ENCODE results near the gene TMEM44.

The TMEM44 gene

GRCh38 chr3:194654443-194654842 is 21.2 kb upstream of the TMEM44 start:
- H3K4me3 ChIP-seq (ENCODE audit: low read depth in 1 of 5, low read length in 5 of 5), result no peak overlapping the region
- H3K27ac ChIP-seq (ENCODE audit: low read depth, low read length), result no peak overlapping the region
- H3K36me3 ChIP-seq (ENCODE audit: control insufficient read depth in 5 of 5, insufficient read depth in 5 of 5, low read length in 5 of 5), result peaks cover 40 to 75% (median 61%) of the 10 kb centered on the region in 5 donors
- H3K4me1 ChIP-seq (ENCODE audit: control insufficient read depth in 5 of 5, insufficient read depth in 5 of 5, low read length in 5 of 5), result peaks cover 0 to 4% (median 0%) of the 10 kb centered on the region in 5 donors
- no peak overlapping the region for H3K9ac ChIP-seq (ENCODE audit: low read length in 5 of 5)
- H3K9me3 ChIP-seq (ENCODE audit: control insufficient read depth in 5 of 5, low read length in 5 of 5), result no peaks in the 10 kb centered on the region
- H3K27me3 ChIP-seq (ENCODE audit: control insufficient read depth in 5 of 5, insufficient read depth in 4 of 5, low read length in 5 of 5), result no peaks in the 10 kb centered on the region

DNA sequence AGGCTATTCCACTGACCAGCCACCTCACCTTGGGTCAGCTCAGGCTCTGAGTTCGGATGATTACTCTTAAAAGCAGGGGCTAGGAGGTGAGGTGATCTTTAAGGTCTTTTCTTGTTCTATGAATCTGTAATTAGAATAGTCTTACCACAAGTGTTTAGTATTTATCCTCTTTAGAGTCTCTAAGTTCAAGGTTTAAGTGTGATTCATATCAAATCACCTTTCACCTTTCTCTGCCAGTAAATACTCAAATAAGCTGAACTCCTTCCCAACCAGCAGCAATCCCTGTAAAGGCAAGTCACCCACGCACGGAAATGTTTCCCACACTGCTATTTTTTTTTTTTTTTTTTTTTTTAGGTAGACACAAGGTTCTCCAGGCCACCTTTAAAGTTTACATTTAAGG is 14.5 kb upstream of the TMEM44 start:
- Histone ChIP-seq H3K9ac (ENCODE audit: low read length in 5 of 5) (no peak overlapping the region), H3K27ac (ENCODE audit: low read depth, low read length) (no peak overlapping the region), H3K36me3 (ENCODE audit: control insufficient read depth in 5 of 5, insufficient read depth in 5 of 5, low read length in 5 of 5) (peaks cover 42 to 88% (median 69%) of the 10 kb centered on the region in 5 donors), H3K4me1 (ENCODE audit: control insufficient read depth in 5 of 5, insufficient read depth in 5 of 5, low read length in 5 of 5) (peaks cover 0 to 3% (median 0%) of the 10 kb centered on the region in 5 donors), H3K4me3 (ENCODE audit: low read depth in 1 of 5, low read length in 5 of 5) (no peak overlapping the region), H3K27me3 (ENCODE audit: control insufficient read depth in 5 of 5, insufficient read depth in 4 of 5, low read length in 5 of 5) (no peaks in the 10 kb centered on the region), H3K9me3 (ENCODE audit: control insufficient read depth in 5 of 5, low read length in 5 of 5) (no peaks in the 10 kb centered on the region)

DNA sequence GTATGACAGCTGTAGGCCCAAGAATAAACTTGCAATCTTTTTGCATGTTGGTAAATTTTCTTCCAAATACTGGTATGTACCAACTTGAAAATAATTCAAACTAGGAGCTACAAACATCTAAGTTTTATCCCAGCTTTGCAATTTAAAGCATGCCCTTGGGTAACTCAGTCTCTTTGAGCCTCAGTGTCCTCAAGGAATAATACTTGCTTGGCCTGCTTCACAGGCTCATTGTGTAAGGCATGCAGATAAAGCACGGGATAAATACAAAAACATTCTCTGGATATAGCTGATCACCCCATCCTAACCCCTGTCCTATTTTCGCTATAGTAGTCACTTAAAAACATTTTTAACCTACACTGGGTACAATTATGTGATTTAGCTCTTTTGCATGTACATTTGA is 9.6 kb upstream of the TMEM44 start:
- Histone ChIP-seq H3K9ac (ENCODE audit: low read length in 5 of 5) (peak overlapping the region in 1 of 5 donors; percentile 8), H3K36me3 (ENCODE audit: control insufficient read depth in 5 of 5, insufficient read depth in 5 of 5, low read length in 5 of 5) (peaks cover 25 to 64% (median 47%) of the 10 kb centered on the region in 5 donors), H3K27me3 (ENCODE audit: control insufficient read depth in 5 of 5, insufficient read depth in 4 of 5, low read length in 5 of 5) (no peaks in the 10 kb centered on the region), H3K4me3 (ENCODE audit: low read depth in 1 of 5, low read length in 5 of 5) (no peak overlapping the region), H3K4me1 (ENCODE audit: control insufficient read depth in 5 of 5, insufficient read depth in 5 of 5, low read length in 5 of 5) (peaks cover 0 to 14% (median 4%) of the 10 kb centered on the region in 5 donors), H3K9me3 (ENCODE audit: control insufficient read depth in 5 of 5, low read length in 5 of 5) (no peaks in the 10 kb centered on the region), H3K27ac (ENCODE audit: low read depth, low read length) (no peak overlapping the region)

GRCh38 chr3:194640829-194641228 is 7.6 kb upstream of the TMEM44 start:
- peak overlapping the region; percentile 45 for H3K27ac ChIP-seq (ENCODE audit: low read depth, low read length)
- peaks cover 23 to 48% (median 40%) of the 10 kb centered on the region in 5 donors for H3K36me3 ChIP-seq (ENCODE audit: control insufficient read depth in 5 of 5, insufficient read depth in 5 of 5, low read length in 5 of 5)

DNA sequence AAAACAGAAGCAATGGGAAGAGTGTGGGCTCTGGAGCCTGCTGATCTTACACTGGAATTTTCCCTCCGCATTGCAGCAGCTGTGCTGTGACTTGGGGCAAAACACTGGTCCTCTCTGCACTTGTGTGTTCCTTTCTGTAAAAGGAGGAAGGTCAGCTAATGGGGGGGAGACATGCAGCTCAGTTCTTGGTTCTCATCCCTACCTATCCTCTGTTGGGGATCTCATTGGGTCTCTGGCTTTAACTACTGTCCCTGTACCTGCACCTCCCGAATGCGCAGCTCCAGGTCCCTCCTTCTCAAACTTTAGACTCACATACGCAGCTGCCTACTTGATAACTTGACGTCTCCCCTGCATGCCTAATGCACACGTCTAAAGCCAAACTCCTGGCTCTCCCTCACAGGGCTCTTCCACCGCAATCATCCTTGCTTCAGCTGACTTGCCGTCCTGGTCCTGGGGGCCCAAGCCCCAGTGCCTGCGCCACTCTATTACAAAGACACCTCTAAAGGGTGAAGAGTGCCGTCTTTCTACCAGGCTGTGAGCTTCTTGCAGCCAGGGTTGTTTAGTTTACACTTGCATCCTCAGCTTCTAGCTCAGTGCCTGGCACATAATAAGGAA is 5.9 kb upstream of the TMEM44 start:
- no peak overlapping the region for H3K27ac ChIP-seq (ENCODE audit: low read depth, low read length)

More at GRCh38 chr3:194640829-194641228, 7.6 kb upstream of the TMEM44 start:
- Histone ChIP-seq H3K27me3 (ENCODE audit: control insufficient read depth in 5 of 5, insufficient read depth in 4 of 5, low read length in 5 of 5) (no peaks in the 10 kb centered on the region), H3K9me3 (ENCODE audit: control insufficient read depth in 5 of 5, low read length in 5 of 5) (no peaks in the 10 kb centered on the region), H3K9ac (ENCODE audit: low read length in 5 of 5) (no peak overlapping the region), H3K4me3 (ENCODE audit: low read depth in 1 of 5, low read length in 5 of 5) (no peak overlapping the region), H3K4me1 (ENCODE audit: control insufficient read depth in 5 of 5, insufficient read depth in 5 of 5, low read length in 5 of 5) (peaks cover 0 to 14% (median 4%) of the 10 kb centered on the region in 5 donors)

GRCh38 chr3:194637541-194638400 is 4.6 kb upstream of the TMEM44 start:
- Histone ChIP-seq H3K9ac (ENCODE audit: low read length in 5 of 5) (no peak overlapping the region), H3K27ac (ENCODE audit: low read depth, low read length) (no peak overlapping the region)

More for the DNA sequence above, 5.9 kb upstream of the TMEM44 start:
- peaks cover 0 to 14% (median 4%) of the 10 kb centered on the region in 5 donors for H3K4me1 ChIP-seq (ENCODE audit: control insufficient read depth in 5 of 5, insufficient read depth in 5 of 5, low read length in 5 of 5)
- H3K27me3 ChIP-seq (ENCODE audit: control insufficient read depth in 5 of 5, insufficient read depth in 4 of 5, low read length in 5 of 5), result no peaks in the 10 kb centered on the region
- no peaks in the 10 kb centered on the region for H3K9me3 ChIP-seq (ENCODE audit: control insufficient read depth in 5 of 5, low read length in 5 of 5)
- no peak overlapping the region for H3K9ac ChIP-seq (ENCODE audit: low read length in 5 of 5)
- H3K36me3 ChIP-seq (ENCODE audit: control insufficient read depth in 5 of 5, insufficient read depth in 5 of 5, low read length in 5 of 5), result peaks cover 13 to 34% (median 26%) of the 10 kb centered on the region in 5 donors
- H3K4me3 ChIP-seq (ENCODE audit: low read depth in 1 of 5, low read length in 5 of 5), result no peak overlapping the region

GRCh38 chr3:194637066-194637465 is 3.8 kb upstream of the TMEM44 start:
- Histone ChIP-seq H3K4me3 (ENCODE audit: low read depth in 1 of 5, low read length in 5 of 5) (no peak overlapping the region), H3K27me3 (ENCODE audit: control insufficient read depth in 5 of 5, insufficient read depth in 4 of 5, low read length in 5 of 5) (no peaks in the 10 kb centered on the region), H3K9ac (ENCODE audit: low read length in 5 of 5) (no peak overlapping the region), H3K4me1 (ENCODE audit: control insufficient read depth in 5 of 5, insufficient read depth in 5 of 5, low read length in 5 of 5) (peaks cover 0 to 26% (median 12%) of the 10 kb centered on the region in 5 donors), H3K36me3 (ENCODE audit: control insufficient read depth in 5 of 5, insufficient read depth in 5 of 5, low read length in 5 of 5) (peaks cover 0 to 22% (median 18%) of the 10 kb centered on the region in 5 donors), H3K9me3 (ENCODE audit: control insufficient read depth in 5 of 5, low read length in 5 of 5) (no peaks in the 10 kb centered on the region), H3K27ac (ENCODE audit: low read depth, low read length) (no peak overlapping the region)

More at GRCh38 chr3:194637541-194638400, 4.6 kb upstream of the TMEM44 start:
- peaks cover 3 to 23% (median 20%) of the 10 kb centered on the region in 5 donors for H3K36me3 ChIP-seq (ENCODE audit: control insufficient read depth in 5 of 5, insufficient read depth in 5 of 5, low read length in 5 of 5)
- no peak overlapping the region for H3K4me3 ChIP-seq (ENCODE audit: low read depth in 1 of 5, low read length in 5 of 5)
- H3K4me1 ChIP-seq (ENCODE audit: control insufficient read depth in 5 of 5, insufficient read depth in 5 of 5, low read length in 5 of 5), result peaks cover 0 to 19% (median 10%) of the 10 kb centered on the region in 5 donors
- H3K27me3 ChIP-seq (ENCODE audit: control insufficient read depth in 5 of 5, insufficient read depth in 4 of 5, low read length in 5 of 5), result no peaks in the 10 kb centered on the region
- no peaks in the 10 kb centered on the region for H3K9me3 ChIP-seq (ENCODE audit: control insufficient read depth in 5 of 5, low read length in 5 of 5)

- H3K27ac ChIP-seq (ENCODE audit: low read depth, low read length), result peak overlapping the region; percentile 41
- peaks cover 0 to 17% (median 10%) of the 10 kb centered on the region in 5 donors for H3K4me1 ChIP-seq (ENCODE audit: control insufficient read depth in 5 of 5, insufficient read depth in 5 of 5, low read length in 5 of 5)
- peak overlapping the region in 3 of 5 donors; percentile 47 to 68 (median 64) for H3K9ac ChIP-seq (ENCODE audit: low read length in 5 of 5)
- H3K27me3 ChIP-seq (ENCODE audit: control insufficient read depth in 5 of 5, insufficient read depth in 4 of 5, low read length in 5 of 5), result no peaks in the 10 kb centered on the region
- H3K4me3 ChIP-seq (ENCODE audit: low read depth in 1 of 5, low read length in 5 of 5), result peak overlapping the region; percentile 57 to 86 (median 75)
- H3K36me3 ChIP-seq (ENCODE audit: control insufficient read depth in 5 of 5, insufficient read depth in 5 of 5, low read length in 5 of 5), result peaks cover 0 to 15% (median 4%) of the 10 kb centered on the region in 5 donors
- H3K9me3 ChIP-seq (ENCODE audit: control insufficient read depth in 5 of 5, low read length in 5 of 5), result no peaks in the 10 kb centered on the region
Observed at GRCh38 chr3:194632809-194633348, 340 bp downstream of the TMEM44 start.

DNA sequence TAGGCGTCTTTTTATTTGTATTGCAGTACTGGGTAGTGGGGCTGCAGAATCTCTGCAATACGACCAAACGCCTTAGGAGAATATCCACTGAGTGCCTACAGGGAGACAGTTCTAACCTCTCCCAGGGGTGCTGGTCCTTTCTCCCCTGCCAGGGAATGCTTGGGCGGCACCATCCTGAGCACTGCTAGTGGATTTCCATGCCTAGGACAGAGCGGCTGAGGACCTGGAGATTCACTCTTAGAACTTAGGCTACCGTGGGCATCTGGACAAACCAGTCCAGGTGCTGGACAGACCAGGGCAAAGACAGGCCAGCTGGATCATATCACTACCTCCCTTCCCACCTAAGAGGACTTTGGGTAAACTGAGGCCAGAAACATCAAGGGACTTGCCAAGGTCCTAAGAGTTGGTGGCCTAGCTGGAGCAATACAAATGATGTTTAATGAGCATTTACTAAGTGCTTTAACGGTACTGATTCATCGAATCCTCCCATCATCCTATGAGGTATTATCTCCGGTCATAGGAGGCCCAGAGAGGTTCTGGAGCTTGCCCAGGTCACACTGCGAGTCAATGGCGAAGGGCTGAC is 902 bp downstream of the TMEM44 start:
- H3K4me3 ChIP-seq (ENCODE audit: low read depth in 1 of 5, low read length in 5 of 5), result peak overlapping the region; percentile 57 to 86 (median 75)
- no peaks in the 10 kb centered on the region for H3K9me3 ChIP-seq (ENCODE audit: control insufficient read depth in 5 of 5, low read length in 5 of 5)
- no peaks in the 10 kb centered on the region for H3K27me3 ChIP-seq (ENCODE audit: control insufficient read depth in 5 of 5, insufficient read depth in 4 of 5, low read length in 5 of 5)
- H3K4me1 ChIP-seq (ENCODE audit: control insufficient read depth in 5 of 5, insufficient read depth in 5 of 5, low read length in 5 of 5), result peaks cover 0 to 17% (median 10%) of the 10 kb centered on the region in 5 donors
- H3K36me3 ChIP-seq (ENCODE audit: control insufficient read depth in 5 of 5, insufficient read depth in 5 of 5, low read length in 5 of 5), result peaks cover 0 to 19% (median 8%) of the 10 kb centered on the region in 5 donors
- H3K9ac ChIP-seq (ENCODE audit: low read length in 5 of 5), result peak overlapping the region in 3 of 5 donors; percentile 47 to 68 (median 64)
- peak overlapping the region; percentile 41 for H3K27ac ChIP-seq (ENCODE audit: low read depth, low read length)
